Gastrocnemius medialis (tissue), 4 donors: ENCODE data around the gene ARHGAP10.

Experiments
- POLR2A ChIP-seq, 2 donors: fragments of 450-650 bp; IDR thresholded peaks; one replicate each; pipeline ENCODE4 v1.6.1; 2017; ENCODE audit warnings: antibody characterized with exemption in 2 of 2, mild to moderate bottlenecking in 2 of 2, moderate library complexity in 2 of 2
- TF ChIP-seq, protein P1 (sequence below), 5 experiments: fragments of 450-650 bp in 3 of 5; fragments of 200-600 bp in 2 of 5; sonication (generic) in 2 of 5; IDR thresholded peaks in 4 of 5; conservative IDR thresholded peaks in 1 of 5; 1 replicate in 4 of 5; 2 replicates in 1 of 5; pipeline ENCODE4 v1.5.1; 2016 to 2019; ENCODE audit warnings: antibody characterized with exemption in 5 of 5, mild to moderate bottlenecking in 3 of 5, moderate library complexity in 3 of 5

DNA sequence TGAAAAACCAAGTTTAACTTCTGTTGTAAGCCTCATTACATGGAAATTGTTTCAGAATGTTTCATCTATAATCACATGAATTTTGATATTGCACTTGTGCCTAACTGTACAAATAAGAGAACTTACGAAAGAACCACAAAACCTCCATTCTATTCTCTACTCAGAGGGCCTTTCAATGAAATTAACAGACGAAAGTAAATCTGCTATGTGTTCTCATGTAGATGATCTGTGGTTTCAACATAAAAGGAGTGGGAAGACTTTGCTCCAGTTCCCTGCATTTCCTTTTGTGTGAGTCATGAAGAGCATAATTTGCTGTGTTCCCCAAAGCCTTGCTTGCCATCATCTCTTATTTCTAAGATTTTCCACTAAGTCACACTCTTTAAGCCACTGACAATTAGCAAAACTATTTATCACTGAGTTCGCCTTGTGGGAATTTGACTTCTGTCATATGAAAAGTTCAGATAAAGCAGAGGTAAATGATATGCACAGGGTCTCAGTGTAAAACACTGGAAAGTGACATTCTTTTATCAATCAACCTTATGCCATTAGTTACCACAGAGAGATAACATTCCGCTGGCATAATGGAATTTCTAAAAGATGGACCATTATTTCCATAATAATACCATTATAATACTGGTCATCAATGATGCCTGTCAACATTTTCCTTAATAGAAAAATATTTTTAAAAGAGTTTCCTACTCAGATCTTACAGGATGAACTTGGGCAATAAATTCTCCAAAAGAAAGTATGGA, 380.5 kb downstream of the ARHGAP10 start:
- TF ChIP-seq, protein P1, sequence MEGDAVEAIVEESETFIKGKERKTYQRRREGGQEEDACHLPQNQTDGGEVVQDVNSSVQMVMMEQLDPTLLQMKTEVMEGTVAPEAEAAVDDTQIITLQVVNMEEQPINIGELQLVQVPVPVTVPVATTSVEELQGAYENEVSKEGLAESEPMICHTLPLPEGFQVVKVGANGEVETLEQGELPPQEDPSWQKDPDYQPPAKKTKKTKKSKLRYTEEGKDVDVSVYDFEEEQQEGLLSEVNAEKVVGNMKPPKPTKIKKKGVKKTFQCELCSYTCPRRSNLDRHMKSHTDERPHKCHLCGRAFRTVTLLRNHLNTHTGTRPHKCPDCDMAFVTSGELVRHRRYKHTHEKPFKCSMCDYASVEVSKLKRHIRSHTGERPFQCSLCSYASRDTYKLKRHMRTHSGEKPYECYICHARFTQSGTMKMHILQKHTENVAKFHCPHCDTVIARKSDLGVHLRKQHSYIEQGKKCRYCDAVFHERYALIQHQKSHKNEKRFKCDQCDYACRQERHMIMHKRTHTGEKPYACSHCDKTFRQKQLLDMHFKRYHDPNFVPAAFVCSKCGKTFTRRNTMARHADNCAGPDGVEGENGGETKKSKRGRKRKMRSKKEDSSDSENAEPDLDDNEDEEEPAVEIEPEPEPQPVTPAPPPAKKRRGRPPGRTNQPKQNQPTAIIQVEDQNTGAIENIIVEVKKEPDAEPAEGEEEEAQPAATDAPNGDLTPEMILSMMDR (IDR thresholded peaks at IDR 0.05 in 4 of 5, conservative IDR thresholded peaks at IDR 0.05 in 1 of 5), result no peak
- TF ChIP-seq POLR2A (IDR thresholded peaks at IDR 0.05), result no peak
